PC-3 (cell line): Measurements from ENCODE around the gene LAIR2. TPM values are rescaled to one million over a fixed set of nuclear protein-coding genes. Genes with fewer than 3 reads are reported as not detected.

Experiments
- ATAC-seq: fragments of 200-7000 bp; cut with Tn5 transposase; 2 replicates; pipeline ENCODE4 v1.9.1; 2020; ENCODE audit warnings: mild to moderate bottlenecking, moderate library complexity
- BruUV-seq: library from RNA; stranded (reverse); fragments of 400-500 nt; replicated peaks from 2 replicates; lab custom pipeline; 2021; lab: Mats Ljungman, UMichigan
- CTCF ChIA-PET: fragments of 300-600 bp; sonication (Branson Sonifier 250); formaldehyde crosslinking; loops from one replicate; lab custom pipeline; 2022; ENCODE audit warnings: antibody characterized with exemption; lab: Charles Lee
- POLR2A ChIA-PET: fragments of 300-600 bp; sonication (Branson Sonifier 250); formaldehyde crosslinking; loops from one replicate; lab custom pipeline; 2022; ENCODE audit warnings: antibody characterized with exemption; ENCODE audit not compliant: unreplicated experiment; lab: Charles Lee
- DNase-seq: peaks from one replicate; pipeline ENCODE4 v3.0.0-alpha.2; 2015
- H2AFZ ChIP-seq: fragments of 300-600 bp; sonication (generic); 2 replicates; pipeline ENCODE4 v1.6.0; 2016; ENCODE audit warnings: antibody characterized with exemption, low read length
- H3F3A ChIP-seq: fragments of 300-600 bp; sonication (generic); one replicate; pipeline ENCODE4 v1.6.0; 2017; ENCODE audit warnings: antibody characterized with exemption, low read length, control low read depth, mild to moderate bottlenecking; ENCODE audit not compliant: unreplicated experiment
- H3K27ac ChIP-seq: fragments of 300-600 bp; sonication (generic); 2 replicates; pipeline ENCODE4 v1.5.1; 2016; ENCODE audit warnings: mild to moderate bottlenecking, low read length
- H3K27me3 ChIP-seq: fragments of 300-600 bp; sonication (generic); 2 replicates; pipeline ENCODE4 v1.6.1; 2016; ENCODE audit warnings: low read length, mixed read lengths
- H3K36me3 ChIP-seq: fragments of 300-600 bp; sonication (generic); 2 replicates; pipeline ENCODE4 v1.6.1; 2016; ENCODE audit warnings: low read depth, mixed run types, low read length, mixed read lengths
- H3K4me1 ChIP-seq: fragments of 300-600 bp; sonication (generic); 2 replicates; pipeline ENCODE4 v1.5.1; 2016; ENCODE audit warnings: low read length; ENCODE audit not compliant: insufficient read depth
- H3K4me2 ChIP-seq: fragments of 300-600 bp; sonication (generic); 2 replicates; pipeline ENCODE4 v1.6.0; 2016; ENCODE audit warnings: low read length
- H3K4me3 ChIP-seq: fragments of 300-600 bp; sonication (generic); 2 replicates; pipeline ENCODE4 v1.5.1; 2016; ENCODE audit warnings: mild to moderate bottlenecking, low read length, mixed read lengths
- H3K79me2 ChIP-seq: fragments of 300-600 bp; sonication (generic); 2 replicates; pipeline ENCODE4 v1.6.1; 2017; ENCODE audit warnings: low read length, mixed read lengths
- H3K9ac ChIP-seq: fragments of 300-600 bp; sonication (generic); 2 replicates; pipeline ENCODE4 v1.6.0; 2016; ENCODE audit warnings: mild to moderate bottlenecking, low read length
- H3K9me2 ChIP-seq: fragments of 300-600 bp; sonication (generic); replicated peaks from 2 replicates; pipeline ENCODE4 v1.6.1; 2016; ENCODE audit warnings: mixed run types, low read length, mixed read lengths
- H3K9me3 ChIP-seq: fragments of 300-600 bp; sonication (generic); 2 replicates; pipeline ENCODE4 v1.6.1; 2016; ENCODE audit warnings: low read length, mixed read lengths
- H4K20me1 ChIP-seq: fragments of 300-600 bp; sonication (generic); 2 replicates; pipeline ENCODE4 v1.6.1; 2016; ENCODE audit warnings: low read length, mixed read lengths
- CTCF ChIP-seq: fragments of 300-600 bp; sonication (generic); conservative IDR thresholded peaks from 2 replicates; pipeline ENCODE4 v1.5.1; 2017; ENCODE audit warnings: antibody characterized with exemption, low read depth, mild to moderate bottlenecking, low read length
- EZH2 ChIP-seq: fragments of 300-600 bp; sonication (generic); IDR thresholded peaks from one replicate; pipeline ENCODE4 v1.6.1; 2017; ENCODE audit warnings: antibody characterized with exemption, mild to moderate bottlenecking, low read length; ENCODE audit not compliant: unreplicated experiment
- EZH2phosphoT487 ChIP-seq: fragments of 300-600 bp; sonication (generic); IDR thresholded peaks from 2 replicates; pipeline ENCODE4 v1.6.1; 2018; ENCODE audit warnings: mild to moderate bottlenecking, antibody characterized with exemption, low read length, borderline replicate concordance
- intact Hi-C: fragments of 100-400 bp; cut with micrococcal nuclease; formaldehyde crosslinking; loops from 2 replicates; pipeline ENCODE4 v1.9.0; 2023
- total RNA-seq: library from RNA; depleted of rRNA; stranded (reverse); fragments of >200 nt; gene quantifications from 2 replicates; pipeline ENCODE4 v1.2.3, GENCODE V29; 2014

Gene LAIR2
- total RNA-seq, 1 experiment from 2014 or later = not detected

GRCh38 chr19:54515156-54515555 is 12.5 kb downstream of the LAIR2 start:
- ChIA-PET CTCF (no interaction called here), POLR2A (no interaction called here)
- BruUV-seq = no TSS peak
- Histone ChIP-seq H4K20me1 (no peaks in the 10 kb centered on the region; the same call in 1 of the 2 replicates), H3K9ac (no peak overlapping the region), H3K9me3 (no peaks in the 10 kb centered on the region), H3K4me3 (no peak overlapping the region), H2AFZ (no peak overlapping the region), H3K36me3 (no peaks in the 10 kb centered on the region), H3K27ac (no peak overlapping the region), H3K4me1 (peaks cover 13% of the 10 kb centered on the region), H3K4me2 (no peak overlapping the region), H3K27me3 (peaks cover 30% of the 10 kb centered on the region), H3K79me2 (no peaks in the 10 kb centered on the region), H3F3A (no peaks in the 10 kb centered on the region), H3K9me2 (no peaks in the 10 kb centered on the region)
- DNase-seq (no peak), ATAC-seq (no peak)
- TF ChIP-seq EZH2 (no peak), CTCF (no peak), EZH2phosphoT487 (no peak)
- intact Hi-C loops = no loop called here

GRCh38 chr19:54517483-54517882 is 14.9 kb downstream of the LAIR2 start:
- ChIA-PET CTCF (no interaction called here), POLR2A (no interaction called here)
- TF ChIP-seq EZH2 (no peak), CTCF (no peak), EZH2phosphoT487 (no peak)
- Histone ChIP-seq H4K20me1 (no peaks in the 10 kb centered on the region; the same call in 1 of the 2 replicates), H3K9me3 (no peaks in the 10 kb centered on the region), H3K4me3 (no peak overlapping the region), H3K27ac (no peak overlapping the region), H3K27me3 (peaks cover 45% of the 10 kb centered on the region), H3K4me1 (peaks cover 13% of the 10 kb centered on the region), H3K36me3 (no peaks in the 10 kb centered on the region), H3F3A (no peaks in the 10 kb centered on the region), H3K4me2 (no peak overlapping the region), H3K9ac (no peak overlapping the region), H2AFZ (no peak overlapping the region), H3K9me2 (no peaks in the 10 kb centered on the region), H3K79me2 (no peaks in the 10 kb centered on the region)
- DNase-seq = peak; percentile 86
- peak; percentile 37; the same call in 1 of the 2 replicates for ATAC-seq
- intact Hi-C loops = no loop called here
- no TSS peak for BruUV-seq

DNA sequence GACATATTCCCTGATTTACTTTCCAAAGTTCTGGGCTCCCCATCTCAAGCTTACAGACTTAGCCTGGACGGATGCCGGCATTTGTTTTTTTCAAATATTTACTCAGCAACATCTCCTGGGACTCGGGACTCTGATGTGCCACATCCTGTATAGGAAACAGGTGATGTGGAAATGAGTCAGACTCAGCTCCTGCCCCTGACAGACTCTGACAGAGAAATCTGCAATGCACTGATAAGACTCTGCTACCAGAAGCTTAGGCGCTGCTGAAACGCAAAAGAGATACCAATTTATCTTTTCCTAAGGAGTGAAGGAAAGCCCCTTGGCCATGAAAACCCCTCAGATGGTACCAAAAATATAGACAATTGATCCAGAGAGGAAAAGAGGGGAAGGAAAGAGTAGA is 16.2 kb downstream of the LAIR2 start:
- H3K9me2 ChIP-seq = no peaks in the 10 kb centered on the region
- H3K27ac ChIP-seq = no peak overlapping the region
- intact Hi-C loops = no loop called here
- ATAC-seq (peak; percentile 87), DNase-seq (peak; percentile 90)
- ChIA-PET POLR2A (interaction anchor here (0.6 kb wide), 2 partner anchors 27 to 38 kb away, joined by 3 to 6 read pairs; no protein-coding TSS in a partner anchor), CTCF (interaction anchor here (0.5 kb wide), 2 partner anchors 38 to 88 kb away, joined by 3 to 6 read pairs; no protein-coding TSS in a partner anchor)
- peaks cover 25% of the 10 kb centered on the region for H3K4me1 ChIP-seq
- H3K9me3 ChIP-seq = no peaks in the 10 kb centered on the region
- TF ChIP-seq CTCF (no peak), EZH2phosphoT487 (no peak), EZH2 (no peak)
- H3K36me3 ChIP-seq = no peaks in the 10 kb centered on the region
- no peak overlapping the region for H3K4me3 ChIP-seq
- no peaks in the 10 kb centered on the region for H3K79me2 ChIP-seq
- peak overlapping the region; percentile 34; the same call in 1 of the 2 replicates for H3K4me2 ChIP-seq
- no peak overlapping the region for H3K9ac ChIP-seq
- H3F3A ChIP-seq = no peaks in the 10 kb centered on the region
- H4K20me1 ChIP-seq = no peaks in the 10 kb centered on the region; the same call in 1 of the 2 replicates
- no peak overlapping the region for H2AFZ ChIP-seq
- no TSS peak for BruUV-seq
- H3K27me3 ChIP-seq = peaks cover 37% of the 10 kb centered on the region
